Right forelimb (tissue), 1 donor: ENCODE results near the gene PPP1R15B.
"Not testable (repeated sequence)": the region's sequence is repeated elsewhere in the genome, so short reads cannot be mapped to it uniquely, and the experiment has no call there.

Source experiments
- DNase-seq: peaks from one replicate; pipeline ENCODE4 v3.0.0-alpha.2; 2018

PPP1R15B gene

DNA sequence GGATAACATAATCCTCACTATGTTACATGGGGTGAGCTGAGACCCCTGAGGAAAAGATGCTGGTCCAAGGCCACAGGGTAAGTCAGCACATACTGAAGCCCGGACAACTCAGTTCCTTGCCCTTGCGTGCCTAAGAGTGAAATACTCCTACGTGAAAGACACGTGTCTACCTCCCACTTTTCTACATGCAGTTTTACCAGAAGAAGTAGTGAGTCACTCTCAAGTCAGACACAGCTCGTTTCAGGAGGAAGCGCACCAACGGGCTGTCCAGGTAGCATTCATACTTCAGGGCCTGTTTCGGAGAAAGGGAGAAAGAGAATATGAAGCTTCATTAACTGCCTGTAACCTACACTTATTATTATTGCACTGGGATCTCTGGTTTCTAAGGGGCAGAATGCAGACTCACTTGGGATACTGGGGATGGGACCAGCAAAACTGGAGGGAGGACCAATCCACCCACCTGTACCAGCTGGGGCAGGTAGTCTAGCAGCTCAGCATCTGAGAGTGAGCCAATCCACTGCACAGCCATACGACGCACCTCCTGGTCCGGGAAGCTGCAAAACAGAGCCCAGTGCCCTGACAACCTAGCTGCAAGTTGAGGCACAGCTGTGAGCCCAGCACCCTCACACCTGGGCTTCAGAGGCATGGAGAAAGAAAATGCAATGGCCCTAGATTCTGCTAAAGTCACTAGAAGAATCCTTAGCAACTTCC lies 32.4 kb upstream of the PPP1R15B start:
- DNase-seq, result no peak

DNA sequence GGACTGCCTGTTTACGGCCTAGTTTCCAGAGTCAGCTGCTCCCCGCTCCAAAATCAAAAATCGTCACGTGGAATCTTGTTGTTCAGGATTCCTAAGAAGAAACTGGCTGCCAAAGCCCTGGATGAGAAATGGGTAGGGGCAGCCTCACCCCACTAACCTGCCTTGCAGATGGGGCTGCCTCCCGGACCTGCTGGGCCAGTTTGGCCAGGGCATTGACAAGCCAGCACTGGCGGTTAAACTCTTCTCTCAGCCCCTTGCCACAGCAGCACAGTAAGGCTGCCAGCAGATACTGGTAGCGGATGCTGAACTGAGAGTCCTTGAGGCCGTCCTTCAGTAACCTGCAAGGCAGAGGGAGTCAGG lies 31.6 kb upstream of the PPP1R15B start:
- DNase-seq, result no peak

DNA sequence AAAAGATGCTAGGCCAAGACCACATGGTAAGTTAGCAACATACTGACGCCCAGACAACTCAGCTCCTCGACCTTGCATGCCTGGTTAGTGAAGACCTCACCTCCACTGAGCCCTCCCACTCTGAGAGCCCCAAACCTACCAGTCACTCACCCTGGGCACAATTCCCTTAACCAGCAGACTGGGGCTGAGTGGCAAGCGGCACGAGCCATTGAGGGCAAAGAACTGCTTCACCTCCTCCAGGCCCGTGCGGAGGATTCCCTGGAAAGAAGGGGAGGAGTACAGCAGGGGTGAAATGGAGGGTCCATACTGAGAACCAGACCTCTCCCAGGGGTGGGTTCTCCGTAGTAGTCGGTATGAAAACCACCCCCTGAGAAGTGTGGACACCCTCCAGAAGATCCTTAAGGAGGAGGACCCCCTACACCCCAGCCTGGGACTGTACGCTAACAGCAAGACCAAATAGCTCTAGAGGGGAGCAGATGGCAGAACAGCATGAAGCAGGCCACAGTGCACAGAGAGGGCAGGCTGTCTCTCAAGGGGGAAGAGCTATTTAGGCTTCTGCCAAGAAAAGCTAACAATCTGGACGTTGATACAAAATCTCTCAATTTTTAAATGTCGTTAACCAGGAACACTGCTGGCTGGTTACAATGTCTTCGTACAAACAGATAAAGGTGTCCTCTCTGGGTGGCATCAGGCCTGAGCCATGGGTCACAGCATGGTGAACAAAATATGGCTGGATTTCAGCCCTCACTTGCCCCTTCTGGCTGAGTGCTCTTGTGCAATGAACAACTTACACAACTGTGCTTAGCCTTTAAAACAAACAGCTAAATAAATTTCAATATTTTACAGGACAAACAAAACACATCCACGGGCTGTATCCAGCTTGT lies 31.0 kb upstream of the PPP1R15B start:
- no peak for DNase-seq

DNA sequence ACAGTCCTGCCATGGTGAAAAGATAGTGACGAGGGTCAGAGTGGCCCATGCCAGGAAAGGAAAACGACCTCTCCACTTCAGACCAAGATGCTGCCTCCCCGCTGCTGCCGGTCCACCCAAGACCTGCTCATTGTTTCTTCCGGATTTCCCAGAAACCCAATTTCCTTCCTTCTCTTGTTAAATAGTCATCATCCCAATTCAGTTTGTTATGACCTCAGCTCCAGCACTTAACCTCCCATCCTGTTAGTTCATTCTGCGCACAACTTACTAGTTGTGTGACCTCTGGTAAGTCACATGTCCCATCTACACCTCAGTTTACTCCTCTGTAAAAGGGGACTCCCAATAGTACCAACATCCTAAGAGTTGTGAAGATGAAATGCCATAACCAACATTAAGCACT lies 29.9 kb upstream of the PPP1R15B start:
- no peak for DNase-seq

DNA sequence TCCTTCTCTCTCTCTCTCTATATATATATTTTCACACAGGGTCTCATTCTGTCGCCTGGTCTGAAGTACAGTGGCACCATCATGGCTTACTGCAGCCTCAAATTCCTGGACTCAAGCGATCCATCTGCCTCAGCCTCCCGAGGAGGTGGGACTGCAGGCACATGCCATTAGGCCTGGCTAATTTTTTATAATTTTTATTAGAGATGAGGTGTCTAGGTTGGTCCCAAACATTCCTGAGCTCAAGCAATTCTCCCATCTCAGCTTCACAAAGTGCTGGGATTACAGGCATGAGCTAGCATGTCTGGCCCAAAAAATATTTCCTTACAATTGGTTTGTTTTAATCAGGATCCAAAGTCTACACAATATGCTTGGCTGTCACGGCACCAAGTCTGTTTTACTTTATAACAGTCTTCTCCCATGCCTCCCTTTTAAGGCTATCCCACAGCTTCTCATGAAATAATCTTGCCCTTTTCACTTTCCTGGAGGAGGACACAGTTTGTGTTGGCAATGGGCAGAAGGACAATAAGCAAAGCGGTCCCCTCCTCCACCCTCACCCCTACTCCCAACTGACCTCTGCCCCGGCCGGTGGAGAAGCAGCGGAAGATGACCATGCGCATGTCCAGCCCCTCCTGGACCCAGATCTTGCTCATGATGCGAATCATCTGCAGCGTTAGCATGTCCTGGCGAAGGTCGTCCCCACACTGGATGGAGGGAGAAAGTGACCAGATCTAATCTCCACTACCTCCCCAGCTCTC lies 28.2 kb upstream of the PPP1R15B start:
- no peak for DNase-seq

DNA sequence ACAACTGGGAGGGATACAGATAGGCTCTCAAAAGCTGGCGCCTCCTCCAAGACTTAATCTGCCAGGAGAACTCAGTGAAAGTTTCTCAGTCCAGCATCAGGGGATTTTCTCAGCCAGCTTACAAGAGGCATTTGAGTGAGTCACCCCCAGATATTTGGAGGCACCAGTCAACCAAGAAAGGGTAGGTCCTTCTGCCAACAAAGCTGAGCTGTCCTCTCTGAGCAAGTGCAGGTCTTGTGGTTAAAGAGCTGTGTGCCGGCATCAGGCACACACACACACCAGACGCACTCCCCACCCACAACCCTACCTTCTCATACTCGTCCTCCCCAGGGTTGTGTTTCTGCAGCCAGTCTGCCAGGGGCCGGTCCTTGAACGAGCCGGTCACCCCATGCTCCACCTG lies 27.0 kb upstream of the PPP1R15B start:
- no peak for DNase-seq

DNA sequence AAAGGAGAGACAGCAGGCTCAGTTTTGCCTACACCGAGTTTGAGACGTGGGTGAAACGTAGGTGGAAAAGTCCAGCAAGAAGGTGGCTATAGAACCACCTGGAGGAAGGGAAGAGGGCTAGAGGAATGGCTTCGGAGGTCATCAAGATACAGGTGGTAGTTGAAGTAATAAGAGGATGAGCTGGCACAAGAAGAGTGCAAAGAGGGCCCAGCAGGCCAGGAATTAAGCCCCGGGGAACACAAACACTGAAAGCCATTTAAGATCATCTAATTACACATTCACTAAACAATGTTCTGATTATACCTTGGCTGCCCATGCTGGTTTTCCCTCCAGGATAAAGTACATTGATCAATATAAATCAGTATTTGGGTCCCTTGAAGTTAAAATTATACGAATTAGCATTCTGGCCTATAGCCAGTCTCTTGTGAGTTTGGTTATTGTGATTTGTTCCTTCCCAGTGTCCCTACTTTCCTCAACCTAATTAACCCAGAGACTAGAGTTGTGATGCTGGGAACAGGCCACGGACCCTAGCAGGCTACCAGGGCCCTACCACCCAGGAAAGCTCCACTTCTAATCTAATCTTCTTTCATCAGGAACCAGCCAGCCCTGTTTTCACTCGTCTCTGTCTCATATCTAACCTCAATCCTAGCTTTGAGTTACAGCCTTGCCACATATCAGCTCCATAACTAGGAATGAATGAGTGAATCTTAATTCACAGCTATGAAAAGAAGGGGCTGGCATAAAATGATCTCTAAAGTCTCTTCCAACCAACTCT lies 26.4 kb upstream of the PPP1R15B start:
- DNase-seq, result no peak

DNA sequence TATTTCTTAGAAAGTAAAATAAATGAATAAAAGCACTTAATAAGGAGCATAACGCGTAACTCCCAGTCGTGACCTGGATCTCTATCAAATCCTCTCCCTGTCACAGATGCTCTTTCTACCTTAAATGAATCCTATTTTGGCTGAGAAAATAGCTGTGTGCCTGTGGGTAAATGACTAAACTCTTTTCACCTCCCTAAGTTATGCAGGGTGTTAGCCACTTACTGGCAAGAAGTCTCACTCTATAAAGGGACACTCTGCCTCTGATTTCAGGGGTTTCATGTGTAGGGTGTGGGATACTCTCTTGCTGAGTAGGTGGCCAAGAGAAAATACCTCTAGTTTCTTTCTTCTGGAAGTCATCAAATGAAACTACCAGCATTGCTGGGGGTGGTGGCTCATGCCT lies 24.3 kb upstream of the PPP1R15B start:
- no peak for DNase-seq

DNA sequence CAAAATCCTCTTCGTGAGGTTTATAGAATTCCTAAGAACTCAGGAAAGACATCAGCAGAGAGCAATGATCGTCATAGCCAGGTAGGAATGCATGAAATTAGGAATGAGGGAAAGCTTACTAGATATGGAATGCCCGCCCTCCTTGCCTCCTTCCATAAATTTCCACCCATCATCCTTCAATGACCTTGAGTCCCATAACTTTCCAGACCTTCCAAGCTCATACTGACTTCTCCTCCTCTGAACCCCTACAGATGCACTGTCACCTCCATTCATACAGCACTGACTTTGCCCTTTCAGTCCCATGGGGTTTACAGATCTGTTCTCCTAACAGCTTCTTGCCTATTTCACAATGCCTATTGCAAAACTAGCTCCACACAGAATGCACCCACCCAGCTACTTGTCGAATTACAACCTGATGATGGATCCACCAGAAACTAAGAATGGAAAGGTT lies 23.8 kb upstream of the PPP1R15B start:
- DNase-seq, result no peak

DNA sequence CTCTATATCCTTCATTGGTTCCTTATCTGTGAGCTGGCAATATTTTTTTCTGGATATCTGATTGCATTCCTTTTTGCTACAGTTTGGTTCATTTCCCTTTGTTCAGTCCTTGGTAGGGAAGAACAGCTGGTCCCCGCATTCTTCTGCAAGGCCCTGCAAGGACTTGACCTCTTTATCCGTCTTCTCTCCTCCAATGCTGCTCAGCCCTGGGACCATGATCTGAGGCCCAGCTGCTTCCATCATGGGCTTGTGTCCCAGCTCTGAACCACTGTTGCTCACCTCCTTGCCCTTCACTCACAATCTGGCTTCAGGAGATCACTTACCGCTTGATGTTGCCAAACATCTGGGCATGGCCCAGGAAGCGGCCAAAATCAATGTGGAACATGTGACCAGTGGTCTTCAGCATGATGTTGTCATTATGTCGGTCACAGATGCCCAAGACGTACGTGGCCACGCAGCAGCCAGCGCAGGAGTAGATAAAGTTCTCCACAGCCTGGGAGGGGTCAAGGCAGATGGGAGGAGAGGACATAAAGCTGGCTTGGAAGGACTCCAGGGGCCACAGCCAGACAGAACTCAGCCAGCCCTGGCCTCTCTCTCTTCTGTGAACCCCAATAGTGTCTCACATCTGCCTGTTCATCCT lies 22.6 kb upstream of the PPP1R15B start:
- no peak for DNase-seq

DNA sequence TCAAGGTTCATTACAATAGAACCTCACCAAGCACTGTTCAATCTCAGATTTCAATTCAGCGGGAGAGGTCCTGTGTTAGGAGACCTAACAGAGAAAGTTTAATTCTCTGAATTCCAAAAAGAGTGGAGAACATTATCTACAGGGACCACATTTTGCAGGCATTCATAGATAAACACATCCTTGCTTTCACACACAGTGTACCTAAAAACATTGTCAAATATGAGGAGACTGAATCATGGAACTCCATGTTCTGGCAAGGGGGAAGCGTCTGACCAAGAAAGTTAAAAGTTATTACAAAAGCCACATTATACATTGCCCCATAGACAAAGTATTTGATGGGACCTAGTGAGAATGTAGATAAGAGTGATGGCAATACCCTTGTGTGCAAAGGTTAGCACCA lies 21.1 kb upstream of the PPP1R15B start:
- DNase-seq, result no peak

DNA sequence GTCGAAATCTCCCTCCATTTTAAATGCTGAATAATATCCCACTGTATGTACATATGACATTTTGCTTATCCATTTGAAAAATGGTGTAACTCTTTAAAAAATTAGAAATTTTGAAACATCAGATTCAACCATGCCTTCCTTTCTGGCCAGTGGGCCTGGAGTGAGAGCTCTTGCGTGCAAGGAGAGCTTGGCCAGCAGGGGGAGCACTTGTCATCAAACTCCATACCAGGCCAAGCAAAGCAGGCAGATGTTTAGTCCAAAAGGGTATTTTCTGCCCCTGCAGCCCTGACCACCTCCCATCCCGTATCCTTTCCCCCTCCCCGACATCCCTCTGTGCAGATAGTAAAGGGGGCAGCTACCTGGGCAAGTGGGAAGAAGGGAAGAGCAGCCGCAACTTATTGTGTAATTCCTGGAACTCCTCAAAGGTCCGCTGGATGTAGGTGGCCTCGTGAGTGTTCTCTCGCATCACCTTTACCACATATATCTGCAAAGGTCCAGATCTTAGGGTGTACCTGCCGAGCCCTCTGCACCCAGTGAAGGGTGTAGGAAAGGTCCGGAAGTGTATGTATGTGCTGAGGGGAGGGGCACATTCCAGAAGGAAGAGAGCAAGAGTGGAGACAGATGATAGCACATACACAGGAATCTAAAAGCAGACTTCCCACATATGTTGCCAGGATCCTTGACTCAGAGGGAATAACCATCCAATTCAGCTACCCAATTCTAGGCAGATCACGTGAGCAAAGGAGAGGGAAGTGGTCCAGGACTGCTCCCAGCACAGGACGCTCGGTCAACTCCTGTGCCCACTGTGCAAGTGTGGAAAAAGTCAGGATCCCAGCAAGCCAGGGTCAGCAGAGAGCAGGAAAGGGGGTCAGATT lies 19.9 kb upstream of the PPP1R15B start:
- DNase-seq, result peak; percentile 87

DNA sequence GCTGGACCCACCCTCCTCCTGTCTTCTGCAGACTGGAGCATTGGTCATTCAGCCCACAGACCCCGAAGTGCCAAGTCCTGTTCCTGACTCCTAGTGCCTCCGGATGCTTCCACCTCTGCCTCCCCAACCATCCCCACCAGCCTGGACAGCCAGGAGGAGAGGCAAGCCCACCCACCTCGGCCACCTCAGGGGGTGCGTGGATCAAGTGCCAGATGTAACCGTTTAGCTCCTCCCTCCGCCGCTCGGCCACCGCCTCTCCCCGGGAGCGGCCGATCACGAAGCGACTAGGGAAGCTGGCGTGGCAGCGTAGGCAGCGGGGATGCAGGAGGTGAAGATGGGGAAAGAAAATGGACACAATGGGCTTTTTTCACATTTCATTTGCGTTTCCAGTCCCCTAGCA lies 18.1 kb upstream of the PPP1R15B start:
- DNase-seq, result no peak

DNA sequence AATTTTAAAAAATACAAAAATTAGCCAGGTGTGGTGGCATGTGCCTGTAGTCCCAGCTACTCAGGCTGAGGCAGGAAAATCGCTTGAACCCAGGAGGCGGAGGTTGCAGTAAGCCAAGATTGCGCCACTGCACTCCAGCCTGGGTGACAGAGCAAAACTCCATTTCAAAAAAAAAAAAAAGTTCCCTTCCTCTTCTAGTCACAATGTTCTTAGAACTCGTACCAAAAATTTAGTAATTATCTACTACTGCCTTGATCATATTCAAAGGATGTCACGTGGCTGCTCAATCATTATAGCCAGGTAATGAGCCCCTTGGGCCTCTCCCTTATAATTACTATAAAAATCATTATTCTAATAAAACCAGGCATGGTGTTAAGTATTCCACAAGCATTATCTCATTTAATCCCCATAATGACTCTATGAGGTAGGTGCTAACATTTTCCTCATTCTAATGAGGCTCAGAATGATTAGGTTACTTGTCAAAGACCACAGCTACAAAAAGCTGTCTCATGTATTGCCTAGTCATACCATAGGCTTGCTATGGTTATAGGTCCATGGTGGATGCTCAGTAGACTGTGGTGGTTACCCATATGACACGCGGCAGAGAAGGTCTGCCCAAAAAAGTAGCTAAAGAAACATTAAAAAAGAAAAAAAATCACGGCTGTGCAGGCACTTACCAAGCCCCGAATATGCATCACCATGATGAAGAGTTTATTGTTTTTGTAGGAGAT lies 15.5 kb upstream of the PPP1R15B start:
- DNase-seq, result no peak

DNA sequence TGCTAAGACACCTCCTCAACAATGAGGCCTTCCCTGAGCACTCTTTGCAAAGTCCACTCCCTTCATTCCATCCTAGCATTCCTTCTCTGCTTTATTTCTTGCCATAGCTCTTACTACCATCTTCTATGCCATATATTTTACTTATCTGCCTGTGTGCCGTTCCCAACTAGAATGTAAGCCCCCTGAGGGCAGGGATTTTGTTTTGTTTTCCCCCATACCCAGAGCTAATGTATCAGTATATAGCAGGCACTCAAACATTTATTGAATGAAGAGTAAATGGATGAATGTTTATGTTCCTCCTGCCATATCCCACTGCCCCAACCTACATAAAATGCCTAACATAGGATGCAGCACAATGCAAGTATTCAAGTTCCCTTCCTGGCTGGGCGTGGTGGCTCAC lies 14.9 kb upstream of the PPP1R15B start:
- no peak for DNase-seq

DNA sequence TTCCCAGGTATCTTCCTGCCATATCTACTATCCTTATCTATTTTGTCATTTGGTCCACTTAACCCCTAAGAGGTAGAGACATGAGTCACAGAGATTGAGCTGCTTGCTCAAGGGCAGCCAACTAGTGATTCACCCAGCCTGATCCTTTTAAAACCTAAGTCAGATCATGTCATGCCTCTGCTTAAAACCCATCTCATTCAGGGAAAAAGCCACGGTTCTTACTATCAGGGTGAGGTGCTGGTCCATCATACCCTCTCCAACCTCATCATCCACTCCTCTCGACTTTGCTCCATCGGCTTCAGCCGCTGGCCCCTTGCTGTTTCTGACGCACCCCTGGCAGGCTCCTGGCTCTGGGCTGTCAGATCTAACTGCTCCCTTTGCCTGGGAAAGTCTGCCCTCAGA lies 14.4 kb upstream of the PPP1R15B start:
- no peak for DNase-seq

DNA sequence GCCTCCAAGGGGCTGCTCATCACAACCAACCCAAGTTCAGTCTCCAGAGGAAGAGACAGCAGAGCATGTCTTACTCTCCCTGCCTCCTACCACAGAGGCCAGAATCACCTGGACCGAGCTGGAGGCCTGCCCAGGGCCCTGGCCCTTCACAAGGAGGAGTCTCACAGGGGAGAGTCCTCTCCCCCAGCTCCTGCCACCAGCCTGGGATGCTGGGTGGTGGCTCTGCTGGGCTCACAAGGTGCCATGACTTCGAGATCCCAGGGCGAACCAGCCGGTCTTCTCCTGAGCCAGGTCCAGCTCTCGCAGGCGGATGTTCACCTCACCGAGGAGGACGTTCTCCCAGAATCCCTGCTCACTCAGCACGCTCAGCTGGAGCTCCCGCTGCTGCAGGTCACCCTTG lies 13.0 kb upstream of the PPP1R15B start:
- no peak for DNase-seq

DNA sequence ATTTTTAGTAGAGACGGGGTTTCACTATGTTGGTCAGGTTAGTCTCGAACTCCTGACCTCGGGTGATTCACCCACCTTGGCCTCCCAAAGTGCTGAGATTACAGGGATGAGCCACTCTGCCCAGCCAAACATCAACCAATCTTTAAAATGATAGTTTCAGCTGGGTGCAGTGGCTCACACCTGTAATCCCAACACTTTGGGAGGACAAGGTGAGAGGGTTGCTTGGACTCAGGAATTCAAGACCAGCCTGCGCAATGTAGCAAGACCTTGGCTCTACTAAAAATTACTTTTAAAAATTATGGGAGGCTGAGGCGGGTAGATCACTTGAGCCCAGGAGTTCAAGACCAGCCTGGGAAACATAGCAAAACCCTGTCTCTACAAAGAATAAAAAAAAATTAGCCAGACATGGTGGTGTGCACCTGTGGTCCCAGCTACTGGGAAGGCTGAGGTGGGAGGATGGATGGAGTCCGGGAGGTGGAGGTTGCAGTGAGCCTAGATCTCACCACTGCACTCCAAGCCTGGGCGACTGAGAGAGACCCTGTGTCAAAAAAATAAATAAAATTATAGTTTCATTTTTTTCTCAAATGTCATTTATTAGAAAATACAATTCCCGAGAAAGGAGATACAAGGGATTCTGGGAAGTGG lies 10.6 kb upstream of the PPP1R15B start:
- not testable (repeated sequence) for DNase-seq

DNA sequence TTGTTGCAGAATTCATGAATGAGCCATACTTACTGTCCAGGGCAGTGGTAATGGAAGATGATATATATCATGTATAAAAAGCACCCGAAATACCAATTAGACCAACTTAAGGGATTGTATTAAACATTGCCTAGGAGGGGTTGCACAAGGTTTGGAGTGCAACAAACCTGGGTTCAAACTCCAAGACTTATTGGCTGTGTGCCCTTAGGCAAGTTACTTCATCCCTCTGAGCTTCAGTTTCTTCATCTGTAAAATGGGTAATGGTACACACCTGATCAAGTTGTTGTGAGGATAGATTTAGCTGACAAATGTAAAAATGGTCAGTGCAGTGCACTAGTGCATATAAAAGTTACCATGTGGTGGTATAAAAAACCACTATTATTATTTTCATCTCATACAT lies 9.8 kb upstream of the PPP1R15B start:
- no peak for DNase-seq
